Hepatic stellate cell (primary cell): ENCODE data around the gene CEACAM8.
"Not testable (repeated sequence)": the region's sequence is repeated elsewhere in the genome, so short reads cannot be mapped to it uniquely, and the experiment has no call there.

Source experiments
- DNase-seq: peaks from one replicate; pipeline ENCODE4 v3.0.0; 2011; ENCODE audit warnings: low spot score

CEACAM8 gene

GRCh38 chr19:42542791-42543190, 51.9 kb downstream of the CEACAM8 start:
- no peak for DNase-seq

- DNase-seq = no peak
These were observed 54.6 kb downstream of the CEACAM8 start for GRCh38 chr19:42540071-42540553.

GRCh38 chr19:42538841-42539709, 55.6 kb downstream of the CEACAM8 start:
- DNase-seq = no peak

- DNase-seq = not testable (repeated sequence)
These were observed 59.4 kb downstream of the CEACAM8 start for GRCh38 chr19:42535276-42535675.

GRCh38 chr19:42534391-42534790, 60.3 kb downstream of the CEACAM8 start:
- DNase-seq = no peak

- no peak for DNase-seq
These were observed 61.8 kb downstream of the CEACAM8 start for GRCh38 chr19:42532891-42533290.

GRCh38 chr19:42531313-42531712, 63.4 kb downstream of the CEACAM8 start:
- no peak for DNase-seq
